WTC11 (cell line): Measurements from ENCODE around the gene TFPT.

ENCODE experiments used
- ARID4B ChIP-seq: sonication (generic); formaldehyde crosslinking; IDR thresholded peaks from 2 replicates; pipeline ENCODE4 v1.8.0; 2023; ENCODE audit warnings: missing genetic modification reagents, mild to moderate bottlenecking, borderline replicate concordance
- ATF1 ChIP-seq: sonication (generic); formaldehyde crosslinking; IDR thresholded peaks from 2 replicates; pipeline ENCODE4 v1.8.1; 2023; ENCODE audit warnings: mild to moderate bottlenecking, moderate library complexity, missing genetic modification reagents
- CBFB ChIP-seq: sonication (generic); formaldehyde crosslinking; IDR thresholded peaks from 2 replicates; pipeline ENCODE4 v1.8.1; 2022; ENCODE audit warnings: mild to moderate bottlenecking, low read depth, missing genetic modification reagents
- CREB1 ChIP-seq: sonication (generic); formaldehyde crosslinking; IDR thresholded peaks from 2 replicates; pipeline ENCODE4 v1.8.0; 2023; ENCODE audit warnings: mild to moderate bottlenecking, missing genetic modification reagents
- CTCF ChIP-seq: fragments of 200-600 bp; IDR thresholded peaks from 2 replicates; pipeline ENCODE4 v1.8.0; 2022; ENCODE audit warnings: antibody characterized with exemption
- GABPB1 ChIP-seq: sonication (generic); formaldehyde crosslinking; IDR thresholded peaks from 2 replicates; pipeline ENCODE4 v1.8.1; 2023; ENCODE audit warnings: mild to moderate bottlenecking, missing genetic modification reagents
- MXD4 ChIP-seq: fragments of 250-450 bp; sonication (Bioruptor Pico); IDR thresholded peaks from 2 replicates; pipeline ENCODE4 v1.8.0; 2021; ENCODE audit warnings: mild to moderate bottlenecking, moderate library complexity, borderline replicate concordance
- NR2C2 ChIP-seq: sonication (generic); formaldehyde crosslinking; IDR thresholded peaks from 2 replicates; pipeline ENCODE4 v1.8.0; 2022; ENCODE audit warnings: mild to moderate bottlenecking, missing genetic modification reagents
- SP1 ChIP-seq: sonication (generic); formaldehyde crosslinking; conservative IDR thresholded peaks from 2 replicates; pipeline ENCODE4 v1.8.1; 2022; ENCODE audit warnings: missing genetic modification reagents
- ZNF317 ChIP-seq: sonication (generic); formaldehyde crosslinking; IDR thresholded peaks from 2 replicates; pipeline ENCODE4 v1.8.1; 2023; ENCODE audit warnings: low read depth, mild to moderate bottlenecking, moderate library complexity, missing genetic modification reagents, borderline replicate concordance
- ZNF416 ChIP-seq: fragments of 250-450 bp; sonication (Bioruptor Pico); IDR thresholded peaks from 2 replicates; pipeline ENCODE4 v1.9.0; 2021; ENCODE audit warnings: mild to moderate bottlenecking, inconsistent platforms
- ZNF423 ChIP-seq: fragments of 250-450 bp; sonication (Bioruptor Pico); IDR thresholded peaks from 2 replicates; pipeline ENCODE4 v2.1.2; 2022; ENCODE audit warnings: mild to moderate bottlenecking, moderate library complexity
- ZNF532 ChIP-seq: fragments of 250-450 bp; sonication (Bioruptor Pico); IDR thresholded peaks from 2 replicates; pipeline ENCODE4 v1.9.0; 2021; ENCODE audit warnings: mild to moderate bottlenecking, borderline replicate concordance

- no peak for TF ChIP-seq CTCF
- no peak for TF ChIP-seq ZNF532 (CRISPR knock-in tag)
- TF ChIP-seq ZNF317 (CRISPR knock-in tag) = no peak
- TF ChIP-seq GABPB1 (CRISPR knock-in tag) = no peak
- no peak for TF ChIP-seq CREB1 (CRISPR knock-in tag)
- no peak for TF ChIP-seq MXD4
- TF ChIP-seq CBFB (CRISPR knock-in tag) = no peak
- TF ChIP-seq ATF1 (CRISPR knock-in tag) = no peak
- no peak for TF ChIP-seq SP1
- no peak for TF ChIP-seq ARID4B
- no peak for TF ChIP-seq ZNF423 (CRISPR knock-in tag)
- no peak for TF ChIP-seq NR2C2 (CRISPR knock-in tag)
- TF ChIP-seq ZNF416 (CRISPR knock-in tag) = no peak
Observed at GRCh38 chr19:54133957-54134590, 18.6 kb upstream of the TFPT start.
